Subcutaneous abdominal adipose tissue (tissue), 5 donors: ENCODE measurements around the gene C22orf39.

Experiments
- H3K27ac ChIP-seq: one replicate; pipeline ENCODE4 v1.7.0; 2013; ENCODE audit warnings: low read depth, mild to moderate bottlenecking, inconsistent platforms, low read length, moderate library complexity
- H3K27me3 ChIP-seq, 5 donors: one replicate each; pipeline ENCODE4 v1.7.0; 2013; ENCODE audit warnings: low read length in 5 of 5, inconsistent platforms in 1 of 5; ENCODE audit not compliant: control insufficient read depth in 5 of 5, insufficient read depth in 4 of 5
- H3K36me3 ChIP-seq, 5 donors: one replicate each; pipeline ENCODE4 v1.7.0; 2013; ENCODE audit warnings: low read length in 5 of 5; ENCODE audit not compliant: control insufficient read depth in 5 of 5, insufficient read depth in 5 of 5
- H3K4me1 ChIP-seq, 5 donors: one replicate each; pipeline ENCODE4 v1.7.0; 2013; ENCODE audit warnings: low read length in 5 of 5, mild to moderate bottlenecking in 3 of 5, moderate library complexity in 1 of 5; ENCODE audit not compliant: control insufficient read depth in 5 of 5, insufficient read depth in 5 of 5
- H3K4me3 ChIP-seq, 5 donors: one replicate each; pipeline ENCODE4 v1.7.0; 2013; ENCODE audit warnings: low read length in 5 of 5, low read depth in 1 of 5
- H3K9ac ChIP-seq, 5 donors: one replicate each; pipeline ENCODE4 v1.7.0; 2013; ENCODE audit warnings: low read length in 5 of 5, mild to moderate bottlenecking in 4 of 5, moderate library complexity in 3 of 5
- H3K9me3 ChIP-seq, 5 donors: one replicate each; pipeline ENCODE4 v1.7.0; 2013; ENCODE audit warnings: low read length in 5 of 5; ENCODE audit not compliant: control insufficient read depth in 5 of 5
- donor health status: healthy.
- donor health status: healthy.
- donor health status: healthy.
- donor health status: healthy.
- donor health status: healthy.

Gene C22orf39

GRCh38 chr22:19456541-19456940 is 9.0 kb upstream of the C22orf39 start:
- Histone ChIP-seq H3K9ac (no peak overlapping the region), H3K4me3 (no peak overlapping the region), H3K27me3 (no peaks in the 10 kb centered on the region), H3K4me1 (no peaks in the 10 kb centered on the region), H3K9me3 (no peaks in the 10 kb centered on the region), H3K27ac (no peak overlapping the region), H3K36me3 (peaks cover 9 to 84% (median 71%) of the 10 kb centered on the region in 5 donors)

GRCh38 chr22:19455585-19456370 is 8.3 kb upstream of the C22orf39 start:
- H3K4me3 ChIP-seq, result no peak overlapping the region
- no peaks in the 10 kb centered on the region for H3K27me3 ChIP-seq
- peaks cover 14 to 84% (median 73%) of the 10 kb centered on the region in 5 donors for H3K36me3 ChIP-seq
- H3K9me3 ChIP-seq, result no peaks in the 10 kb centered on the region
- no peak overlapping the region for H3K9ac ChIP-seq
- peaks cover 0 to under 1% (median 0%) of the 10 kb centered on the region in 5 donors for H3K4me1 ChIP-seq
- H3K27ac ChIP-seq, result no peak overlapping the region

- Histone ChIP-seq H3K9me3 (no peaks in the 10 kb centered on the region), H3K4me1 (peaks cover 0 to 8% (median 0%) of the 10 kb centered on the region in 5 donors), H3K27ac (no peak overlapping the region), H3K36me3 (peaks cover 14 to 86% (median 73%) of the 10 kb centered on the region in 5 donors), H3K9ac (no peak overlapping the region), H3K4me3 (no peak overlapping the region), H3K27me3 (no peaks in the 10 kb centered on the region)
These were observed 7.5 kb upstream of the C22orf39 start for GRCh38 chr22:19455033-19455432.

DNA sequence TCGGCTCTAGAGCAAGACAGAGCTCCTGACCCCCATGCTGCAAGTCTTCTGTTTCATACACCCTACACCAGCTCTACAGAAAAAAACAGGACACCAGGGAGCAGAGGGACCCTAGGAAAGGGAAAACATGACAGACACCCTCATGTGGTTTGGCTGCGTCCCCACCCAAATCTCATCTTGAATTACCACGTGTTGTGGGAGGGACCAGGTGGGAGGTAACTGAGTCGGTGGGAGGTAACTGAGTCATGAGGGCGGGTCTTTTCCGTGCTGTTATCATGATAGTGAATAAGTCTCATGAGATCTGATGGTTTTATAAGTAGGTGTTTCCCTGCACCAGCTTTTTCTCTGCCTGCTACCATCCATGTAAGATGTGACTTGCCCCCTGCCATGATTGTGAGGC is 6.6 kb upstream of the C22orf39 start:
- Histone ChIP-seq H3K4me3 (no peak overlapping the region), H3K27me3 (no peaks in the 10 kb centered on the region), H3K9ac (no peak overlapping the region), H3K36me3 (peaks cover 14 to 84% (median 72%) of the 10 kb centered on the region in 5 donors), H3K4me1 (peaks cover 0 to 8% (median 0%) of the 10 kb centered on the region in 5 donors), H3K9me3 (no peaks in the 10 kb centered on the region), H3K27ac (no peak overlapping the region)

DNA sequence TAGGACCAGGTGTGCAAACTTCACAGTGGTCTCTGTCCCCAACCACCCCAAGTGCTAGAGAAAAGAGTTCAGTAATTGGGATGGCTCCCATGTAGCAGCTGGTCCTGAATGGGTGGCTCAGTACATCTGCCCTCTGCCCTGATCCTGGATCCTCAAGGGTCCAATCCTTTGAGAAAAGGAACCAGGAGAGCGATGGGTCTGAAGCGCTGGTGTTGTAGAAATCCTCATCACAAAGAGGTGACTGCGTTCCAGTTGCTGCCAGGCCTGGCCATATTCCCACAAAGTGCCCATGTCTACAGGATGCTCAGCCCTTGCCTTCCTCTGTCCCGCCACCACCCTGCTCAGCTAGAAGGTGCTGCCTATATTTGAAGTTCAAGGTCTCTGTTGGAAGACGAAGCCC is 6.2 kb upstream of the C22orf39 start:
- Histone ChIP-seq H3K27ac (no peak overlapping the region), H3K36me3 (peaks cover 11 to 81% (median 69%) of the 10 kb centered on the region in 5 donors), H3K9ac (no peak overlapping the region)

GRCh38 chr22:19451570-19451969 is 4.1 kb upstream of the C22orf39 start:
- H3K4me3 ChIP-seq, result no peak overlapping the region
- H3K36me3 ChIP-seq, result peaks cover 10 to 65% (median 52%) of the 10 kb centered on the region in 5 donors
- H3K27ac ChIP-seq, result no peak overlapping the region
- H3K4me1 ChIP-seq, result peaks cover 1 to 22% (median 16%) of the 10 kb centered on the region in 5 donors
- no peaks in the 10 kb centered on the region for H3K27me3 ChIP-seq
- H3K9me3 ChIP-seq, result no peaks in the 10 kb centered on the region
- no peak overlapping the region for H3K9ac ChIP-seq

More for the DNA sequence above, 6.2 kb upstream of the C22orf39 start:
- H3K27me3 ChIP-seq, result no peaks in the 10 kb centered on the region
- H3K4me3 ChIP-seq, result no peak overlapping the region
- H3K9me3 ChIP-seq, result no peaks in the 10 kb centered on the region
- H3K4me1 ChIP-seq, result peaks cover 0 to 8% (median under 1%) of the 10 kb centered on the region in 5 donors

DNA sequence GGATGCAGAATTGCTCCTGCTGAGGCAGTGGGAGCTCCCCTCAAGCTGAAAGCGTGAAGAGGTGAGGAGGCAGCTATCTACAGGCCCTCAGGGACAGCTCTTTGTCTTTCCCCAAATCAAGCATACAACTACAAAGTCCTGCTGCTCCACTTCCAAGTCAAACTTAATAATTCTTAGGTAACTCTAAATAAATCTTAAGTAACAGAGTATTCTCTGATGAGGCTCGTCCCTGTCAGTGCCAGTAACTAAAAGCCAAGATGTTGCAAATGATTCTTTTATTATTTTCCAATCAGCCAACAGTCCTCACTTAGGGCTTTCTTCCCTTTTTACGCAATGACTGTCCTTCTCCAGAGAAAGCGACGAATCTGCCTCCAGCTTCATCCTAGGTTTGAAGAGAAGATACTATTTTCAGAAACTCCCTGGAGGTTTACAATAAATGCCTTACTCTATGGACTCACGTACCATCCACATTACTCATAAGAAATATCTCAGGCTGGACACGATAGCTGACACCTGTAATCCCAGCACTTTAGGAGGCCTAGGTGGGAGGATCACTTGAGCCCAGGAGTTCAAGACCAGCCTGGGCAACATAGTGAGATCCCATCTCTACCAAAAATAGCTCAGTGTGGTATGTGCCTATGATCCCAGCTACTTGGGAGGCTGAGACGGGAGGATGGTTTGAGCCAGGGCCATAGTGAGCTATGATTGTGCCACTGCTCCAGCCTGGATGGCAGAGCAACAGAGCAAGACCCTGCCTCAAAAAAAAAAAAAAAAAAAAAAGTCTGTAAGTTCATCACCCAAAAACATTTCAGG is 3.1 kb upstream of the C22orf39 start:
- H3K36me3 ChIP-seq, result peaks cover 10 to 55% (median 42%) of the 10 kb centered on the region in 5 donors

DNA sequence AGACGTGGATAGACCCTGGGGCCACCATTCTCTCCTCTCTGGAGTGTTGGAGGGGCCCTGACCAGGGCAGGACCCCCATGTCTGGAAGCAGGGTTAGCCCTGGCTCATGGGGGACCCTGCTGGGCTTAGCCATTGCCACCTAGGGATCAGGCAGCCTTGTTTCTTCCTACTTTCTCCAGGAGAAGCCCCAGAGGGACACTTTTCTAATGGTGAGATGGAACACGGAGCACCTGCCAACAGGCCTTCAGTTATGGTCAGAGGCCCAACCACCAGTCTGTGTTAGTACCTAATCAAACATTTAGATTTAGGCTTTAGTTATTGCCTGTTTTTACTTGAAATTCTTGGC is 1.9 kb upstream of the C22orf39 start:
- Histone ChIP-seq H3K27me3 (no peaks in the 10 kb centered on the region), H3K36me3 (peaks cover 10 to 43% (median 33%) of the 10 kb centered on the region in 5 donors), H3K27ac (peak overlapping the region; percentile 57), H3K4me3 (no peak overlapping the region), H3K9ac (peak overlapping the region in 1 of 5 donors; percentile 44), H3K4me1 (peaks cover 3 to 27% (median 25%) of the 10 kb centered on the region in 5 donors), H3K9me3 (no peaks in the 10 kb centered on the region)

More for the DNA sequence above, 3.1 kb upstream of the C22orf39 start:
- no peak overlapping the region for H3K4me3 ChIP-seq
- H3K27me3 ChIP-seq, result no peaks in the 10 kb centered on the region
- peaks cover 3 to 27% (median 23%) of the 10 kb centered on the region in 5 donors for H3K4me1 ChIP-seq
- H3K9ac ChIP-seq, result peak overlapping the region in 2 of 5 donors; percentile 35 to 44
- H3K27ac ChIP-seq, result peak overlapping the region; percentile 57
- no peaks in the 10 kb centered on the region for H3K9me3 ChIP-seq

DNA sequence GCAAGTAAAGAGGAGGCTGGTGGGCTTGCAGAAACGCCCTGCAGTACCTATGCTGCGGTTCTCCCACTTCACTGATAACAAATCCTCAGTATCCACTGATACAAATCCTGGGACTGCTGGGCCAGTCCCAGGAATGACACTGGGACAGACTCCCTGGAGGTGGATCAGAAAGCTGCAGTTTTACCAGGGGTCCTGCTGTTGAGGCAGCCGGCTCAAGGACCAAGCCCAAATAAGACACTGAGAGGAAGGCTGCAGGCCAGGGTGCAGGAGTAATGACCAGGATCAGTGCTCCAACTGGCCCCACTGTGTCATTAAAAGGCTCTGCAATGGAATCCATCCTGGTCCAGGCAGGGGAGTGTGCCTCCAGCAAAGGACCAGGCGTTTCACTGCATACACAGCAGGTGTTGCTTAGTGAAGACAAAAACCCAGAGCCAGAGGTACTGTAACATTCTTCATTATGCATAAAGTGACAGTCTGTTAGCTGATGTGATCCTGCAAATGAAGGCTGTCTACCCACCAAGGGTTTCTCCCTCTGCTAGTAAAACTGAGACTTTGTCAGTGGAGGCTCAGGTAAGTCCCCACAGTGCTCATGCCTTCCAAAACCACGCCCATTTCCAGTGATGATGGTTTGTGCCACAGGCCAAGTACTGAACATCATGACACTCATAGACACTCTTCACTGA is 1.4 kb upstream of the C22orf39 start:
- Histone ChIP-seq H3K9me3 (no peaks in the 10 kb centered on the region), H3K9ac (no peak overlapping the region), H3K4me1 (peaks cover 3 to 27% (median 25%) of the 10 kb centered on the region in 5 donors), H3K27me3 (no peaks in the 10 kb centered on the region), H3K36me3 (peaks cover 10 to 43% (median 33%) of the 10 kb centered on the region in 5 donors), H3K4me3 (no peak overlapping the region), H3K27ac (peak overlapping the region; percentile 57)
